ENCODE results near the gene SAP30. TPM values are rescaled to one million over a fixed set of nuclear protein-coding genes. Genes with fewer than 3 reads are reported as not detected.

The SAP30 gene
- total RNA-seq, 1 donor from 2014 or later: 22.2 TPM

GRCh38 chr4:173418639-173419038, 47.9 kb downstream of the SAP30 start:
- Mint-ChIP-seq H3K4me1 (ENCODE audit: unreplicated experiment) (peaks cover 29% of the 10 kb centered on the region), H3K27ac (ENCODE audit: unreplicated experiment) (peak overlapping the region; percentile 9), H3K27me3 (ENCODE audit: unreplicated experiment) (peaks cover 2% of the 10 kb centered on the region), H3K4me3 (ENCODE audit: unreplicated experiment) (peak overlapping the region; percentile 21), H3K9me3 (ENCODE audit: unreplicated experiment) (no peaks in the 10 kb centered on the region), H3K36me3 (ENCODE audit: low read depth, unreplicated experiment) (no peaks in the 10 kb centered on the region)
- no peak for DNase-seq (ENCODE audit: low spot score)
- TF ChIP-seq CTCF (IDR thresholded peaks at IDR 0.05; ENCODE audit: unreplicated experiment): no peak

- Mint-ChIP-seq H3K4me3 (ENCODE audit: unreplicated experiment) (no peak overlapping the region), H3K27ac (ENCODE audit: unreplicated experiment) (no peak overlapping the region), H3K9me3 (ENCODE audit: unreplicated experiment) (no peaks in the 10 kb centered on the region), H3K27me3 (ENCODE audit: unreplicated experiment) (peaks cover 2% of the 10 kb centered on the region), H3K4me1 (ENCODE audit: unreplicated experiment) (peaks cover 29% of the 10 kb centered on the region), H3K36me3 (ENCODE audit: low read depth, unreplicated experiment) (no peaks in the 10 kb centered on the region)
- DNase-seq (ENCODE audit: low spot score): no peak
- peak; percentile 55 for TF ChIP-seq CTCF (IDR thresholded peaks at IDR 0.05; ENCODE audit: unreplicated experiment)
Observed at GRCh38 chr4:173420324-173420752, 49.6 kb downstream of the SAP30 start.

GRCh38 chr4:173420801-173421200, 50.0 kb downstream of the SAP30 start:
- TF ChIP-seq CTCF (IDR thresholded peaks at IDR 0.05; ENCODE audit: unreplicated experiment): no peak
- no peaks in the 10 kb centered on the region for H3K36me3 Mint-ChIP-seq (ENCODE audit: low read depth, unreplicated experiment)
- no peaks in the 10 kb centered on the region for H3K9me3 Mint-ChIP-seq (ENCODE audit: unreplicated experiment)
- peaks cover 2% of the 10 kb centered on the region for H3K27me3 Mint-ChIP-seq (ENCODE audit: unreplicated experiment)
- H3K4me3 Mint-ChIP-seq (ENCODE audit: unreplicated experiment): no peak overlapping the region
- no peak for DNase-seq (ENCODE audit: low spot score)
- no peak overlapping the region for H3K27ac Mint-ChIP-seq (ENCODE audit: unreplicated experiment)
- peaks cover 29% of the 10 kb centered on the region for H3K4me1 Mint-ChIP-seq (ENCODE audit: unreplicated experiment)

- Mint-ChIP-seq H3K27me3 (ENCODE audit: unreplicated experiment) (no peaks in the 10 kb centered on the region), H3K4me3 (ENCODE audit: unreplicated experiment) (no peak overlapping the region), H3K9me3 (ENCODE audit: unreplicated experiment) (no peaks in the 10 kb centered on the region), H3K4me1 (ENCODE audit: unreplicated experiment) (peaks cover 5% of the 10 kb centered on the region), H3K27ac (ENCODE audit: unreplicated experiment) (no peak overlapping the region), H3K36me3 (ENCODE audit: low read depth, unreplicated experiment) (peaks cover 4% of the 10 kb centered on the region)
- TF ChIP-seq CTCF (IDR thresholded peaks at IDR 0.05; ENCODE audit: unreplicated experiment): no peak
- DNase-seq (ENCODE audit: low spot score): no peak
Observed at GRCh38 chr4:173424899-173425805, 54.4 kb downstream of the SAP30 start.

GRCh38 chr4:173426064-173426463, 55.3 kb downstream of the SAP30 start:
- Mint-ChIP-seq H3K27ac (ENCODE audit: unreplicated experiment) (no peak overlapping the region), H3K27me3 (ENCODE audit: unreplicated experiment) (no peaks in the 10 kb centered on the region), H3K4me1 (ENCODE audit: unreplicated experiment) (no peaks in the 10 kb centered on the region), H3K36me3 (ENCODE audit: low read depth, unreplicated experiment) (peaks cover 7% of the 10 kb centered on the region), H3K9me3 (ENCODE audit: unreplicated experiment) (no peaks in the 10 kb centered on the region), H3K4me3 (ENCODE audit: unreplicated experiment) (no peak overlapping the region)
- TF ChIP-seq CTCF (IDR thresholded peaks at IDR 0.05; ENCODE audit: unreplicated experiment): no peak
- DNase-seq (ENCODE audit: low spot score): no peak
